OCI-LY7 (cell line): ENCODE data around the gene PRR35.

Source experiments
- CTCF ChIP-seq: fragments of 200-600 bp; sonication (generic); conservative IDR thresholded peaks from 2 replicates; pipeline ENCODE4 v1.5.1; 2014; ENCODE audit warnings: mild to moderate bottlenecking, antibody characterized with exemption, low read length, moderate library complexity, mixed read lengths
- EZH2phosphoT487 ChIP-seq: fragments of 200-600 bp; sonication (generic); IDR thresholded peaks from 2 replicates; pipeline ENCODE4 v1.6.1; 2018; ENCODE audit warnings: low read depth, borderline replicate concordance, mild to moderate bottlenecking, mixed run types, antibody characterized with exemption, low read length, moderate library complexity, mixed read lengths

GRCh38 chr16:535446-536405 lies 24.5 kb upstream of the PRR35 start:
- TF ChIP-seq CTCF (no peak), EZH2phosphoT487 (no peak)
